ENCODE measurements around the gene HECW1.
"Not testable (repeated sequence)": the region's sequence is repeated elsewhere in the genome, so short reads cannot be mapped to it uniquely, and the experiment has no call there.

The HECW1 gene

DNA sequence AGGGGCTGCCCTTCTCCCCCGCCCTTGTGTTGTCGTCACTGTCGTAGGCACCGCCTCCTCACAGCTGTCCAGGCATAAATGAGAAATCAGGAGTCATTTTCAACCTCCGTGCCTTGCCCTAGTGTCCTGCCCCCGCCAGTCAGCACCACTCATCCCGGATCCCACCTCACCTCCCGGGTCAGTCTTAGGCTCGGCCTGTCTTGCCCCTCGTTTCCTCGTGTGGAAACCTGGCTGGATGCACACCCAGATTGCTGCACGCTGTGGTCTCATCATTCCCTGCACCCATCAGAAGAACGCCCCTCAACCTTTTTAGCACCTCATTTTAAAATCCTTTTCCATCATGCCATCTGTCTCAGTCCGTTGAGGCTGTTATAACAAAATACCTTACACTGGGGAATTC lies 213.1 kb downstream of the HECW1 start:
- no peaks in the 10 kb centered on the region for H3K4me1 Mint-ChIP-seq (ENCODE audit: low read depth)
- no peak overlapping the region for H3K4me3 Mint-ChIP-seq
- peaks cover 20% of the 10 kb centered on the region for H3K27me3 Mint-ChIP-seq

DNA sequence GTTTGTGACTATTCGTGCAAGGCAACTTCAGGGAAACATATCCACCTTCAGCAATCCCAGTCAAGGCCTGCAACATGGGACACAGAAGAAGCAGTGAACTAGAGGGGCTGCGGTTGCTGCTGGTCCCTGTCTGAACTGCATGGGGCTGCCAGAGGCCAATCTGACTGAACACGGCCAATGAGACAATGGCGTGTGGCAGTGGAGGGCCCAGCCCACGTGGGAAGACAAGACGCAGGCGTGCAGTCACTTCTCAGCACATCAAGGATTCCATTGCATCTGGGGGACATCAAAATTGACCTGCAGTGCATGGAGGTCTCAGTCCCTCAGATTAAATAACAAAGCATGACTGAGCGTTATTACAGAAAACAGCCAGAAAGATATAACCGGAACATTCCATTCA lies 215.9 kb downstream of the HECW1 start:
- Mint-ChIP-seq H3K4me3 (no peak overlapping the region), H3K9me3 (no peaks in the 10 kb centered on the region), H3K27me3 (peaks cover 12% of the 10 kb centered on the region), H3K36me3 (ENCODE audit: low read depth) (no peaks in the 10 kb centered on the region), H3K27ac (no peak overlapping the region), H3K4me1 (ENCODE audit: low read depth) (no peaks in the 10 kb centered on the region)
- no peak for DNase-seq

More for the DNA sequence above, 213.1 kb downstream of the HECW1 start:
- H3K27ac Mint-ChIP-seq, result no peak overlapping the region
- no peaks in the 10 kb centered on the region for H3K36me3 Mint-ChIP-seq (ENCODE audit: low read depth)
- H3K9me3 Mint-ChIP-seq, result no peaks in the 10 kb centered on the region
- no peak for DNase-seq

DNA sequence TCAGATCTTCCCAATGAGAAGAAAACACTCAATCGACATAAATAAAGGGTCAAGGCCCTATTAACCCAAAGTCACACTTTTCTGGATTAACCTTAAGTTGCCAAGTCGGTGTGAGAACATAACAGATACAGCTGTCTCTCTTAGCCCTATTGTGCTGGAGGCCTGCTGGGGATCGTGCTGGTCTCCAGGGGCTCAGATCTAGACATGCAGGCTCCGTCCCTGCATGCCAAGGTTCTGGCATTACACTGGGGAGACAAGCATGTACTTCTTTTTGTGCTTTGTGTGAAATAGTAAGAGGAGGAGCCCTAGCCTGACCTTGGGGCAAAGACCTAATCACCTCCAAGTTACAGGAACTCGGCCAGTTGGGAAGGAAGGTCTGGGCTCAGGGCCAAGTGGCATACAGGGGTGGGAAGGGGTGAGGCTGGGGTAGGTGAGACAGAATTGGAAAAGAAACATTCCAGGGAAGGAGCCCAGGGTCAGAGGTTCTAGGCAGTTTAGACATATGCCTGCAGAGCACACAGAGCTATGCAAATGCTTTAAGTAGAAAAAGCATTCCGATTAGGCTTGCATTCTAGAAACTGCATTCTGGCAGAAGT lies 216.4 kb downstream of the HECW1 start:
- Mint-ChIP-seq H3K9me3 (no peaks in the 10 kb centered on the region), H3K4me1 (ENCODE audit: low read depth) (no peaks in the 10 kb centered on the region), H3K27me3 (peaks cover 12% of the 10 kb centered on the region), H3K36me3 (ENCODE audit: low read depth) (no peaks in the 10 kb centered on the region), H3K27ac (no peak overlapping the region), H3K4me3 (no peak overlapping the region)
- no peak for DNase-seq

DNA sequence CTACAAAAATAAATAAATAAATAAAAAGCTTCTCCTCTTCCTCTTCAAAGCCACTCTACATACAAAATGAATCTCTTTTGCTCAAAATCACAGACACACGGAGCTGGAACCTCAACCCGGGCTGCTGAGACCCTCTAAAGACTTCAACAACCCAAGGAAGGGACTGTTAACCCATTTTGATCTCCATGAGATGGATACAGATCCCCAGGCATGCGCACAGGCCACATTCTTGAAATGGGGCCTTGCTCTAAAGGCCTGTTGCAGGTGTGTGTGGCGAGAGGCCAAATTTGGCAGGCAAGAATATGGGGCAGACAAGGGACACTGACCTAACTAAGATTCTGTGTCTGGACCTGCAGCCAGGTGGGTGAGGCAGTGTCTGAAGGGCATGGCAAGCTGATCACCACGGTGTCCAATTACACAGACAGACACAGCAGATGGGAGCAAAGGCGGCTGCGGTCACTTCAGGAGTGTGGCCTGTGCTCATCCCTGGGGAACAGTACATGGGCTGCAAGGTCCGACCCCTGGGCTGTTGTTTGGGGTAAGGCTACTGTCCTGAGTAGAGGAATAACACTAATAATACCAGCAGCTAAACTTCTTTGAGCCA lies 219.8 kb downstream of the HECW1 start:
- Mint-ChIP-seq H3K9me3 (no peaks in the 10 kb centered on the region), H3K36me3 (ENCODE audit: low read depth) (no peaks in the 10 kb centered on the region), H3K27me3 (peaks cover 3% of the 10 kb centered on the region), H3K4me1 (ENCODE audit: low read depth) (no peaks in the 10 kb centered on the region), H3K4me3 (no peak overlapping the region), H3K27ac (no peak overlapping the region)
- DNase-seq, result no peak

DNA sequence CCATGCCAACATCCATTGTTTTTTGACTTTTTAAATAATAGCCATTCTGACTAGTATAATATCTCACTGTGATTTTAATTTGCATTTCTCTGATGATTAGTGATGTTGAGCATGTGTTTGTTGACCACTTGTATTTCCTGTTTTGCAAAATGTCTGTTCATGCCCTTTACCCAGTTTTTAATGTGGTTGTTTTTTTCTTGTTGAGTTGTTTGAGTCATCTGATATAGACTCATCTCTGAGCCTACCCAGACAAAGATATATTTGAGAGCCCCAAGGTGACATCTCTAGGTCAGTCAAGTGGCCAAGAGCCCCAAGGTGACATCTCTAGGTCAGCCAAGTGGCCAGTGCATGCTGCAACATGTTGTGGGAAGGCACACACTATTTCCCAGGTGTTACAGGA lies 224.7 kb downstream of the HECW1 start:
- Mint-ChIP-seq H3K4me3 (no peak overlapping the region), H3K27me3 (peaks cover 10% of the 10 kb centered on the region), H3K9me3 (no peaks in the 10 kb centered on the region), H3K4me1 (ENCODE audit: low read depth) (no peaks in the 10 kb centered on the region), H3K36me3 (ENCODE audit: low read depth) (no peaks in the 10 kb centered on the region), H3K27ac (no peak overlapping the region)
- DNase-seq, result no peak

DNA sequence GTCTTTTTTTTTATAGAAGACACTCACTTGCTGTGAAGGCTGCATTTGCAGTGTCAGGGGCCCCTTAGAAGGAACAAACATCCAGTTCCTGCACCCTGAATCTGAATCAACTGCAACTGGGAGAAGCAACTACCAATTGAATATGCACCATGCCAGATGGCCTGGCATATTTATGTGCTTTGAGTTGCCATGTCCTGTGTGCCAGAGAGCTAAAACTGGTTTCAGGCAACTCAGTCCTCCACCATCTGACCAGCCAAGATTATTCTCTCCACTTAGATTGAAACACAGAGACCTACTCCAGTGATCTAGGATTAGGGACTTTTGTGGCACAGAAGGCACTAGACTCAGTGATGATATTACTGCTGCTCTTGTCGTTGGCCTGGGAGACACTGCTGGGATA lies 225.4 kb downstream of the HECW1 start:
- Mint-ChIP-seq H3K27ac (no peak overlapping the region), H3K9me3 (no peaks in the 10 kb centered on the region), H3K4me3 (no peak overlapping the region), H3K27me3 (peaks cover 10% of the 10 kb centered on the region), H3K4me1 (ENCODE audit: low read depth) (no peaks in the 10 kb centered on the region), H3K36me3 (ENCODE audit: low read depth) (no peaks in the 10 kb centered on the region)
- DNase-seq, result no peak

DNA sequence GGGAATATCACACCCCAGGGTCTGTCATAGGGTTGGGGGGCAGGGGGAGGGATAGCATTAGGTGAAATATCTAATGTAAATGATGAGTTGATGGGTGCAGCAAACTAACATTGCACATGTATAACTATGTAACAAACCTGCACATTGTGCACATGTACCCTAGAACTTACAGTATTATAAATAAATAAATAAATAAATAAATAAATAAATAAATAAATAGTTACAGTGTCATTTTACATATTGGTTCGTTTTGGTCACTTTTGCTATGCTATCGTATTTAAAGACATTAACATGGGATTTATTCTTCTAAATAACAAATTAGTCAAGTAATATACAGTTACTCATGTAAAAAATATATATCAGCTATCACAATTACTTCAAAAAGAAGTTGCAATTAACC lies 228.7 kb downstream of the HECW1 start:
- Mint-ChIP-seq H3K4me1 (ENCODE audit: low read depth) (no peaks in the 10 kb centered on the region), H3K27ac (no peak overlapping the region), H3K36me3 (ENCODE audit: low read depth) (no peaks in the 10 kb centered on the region), H3K27me3 (peaks cover 29% of the 10 kb centered on the region), H3K4me3 (no peak overlapping the region), H3K9me3 (no peaks in the 10 kb centered on the region)
- DNase-seq, result no peak

DNA sequence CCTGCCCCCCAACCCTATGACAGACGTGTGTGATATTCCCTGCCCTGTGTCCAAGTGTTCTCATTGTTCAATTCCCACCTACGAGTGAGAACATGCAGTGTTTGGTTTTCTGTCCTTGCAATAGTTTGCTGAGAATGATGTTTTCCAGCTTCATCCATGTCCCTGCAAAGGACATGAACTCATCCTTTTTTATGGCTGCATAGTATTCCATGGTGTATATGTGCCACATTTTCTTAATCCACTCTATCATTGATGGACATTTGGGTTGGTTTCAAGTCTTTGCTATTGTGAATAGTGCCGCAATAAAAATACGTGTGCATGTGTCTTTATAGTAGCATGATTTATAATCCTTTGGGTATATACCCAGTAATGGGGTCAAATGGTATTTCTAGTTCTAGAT lies 231.0 kb downstream of the HECW1 start:
- not testable (repeated sequence) for H3K4me1 Mint-ChIP-seq (ENCODE audit: low read depth); H3K9me3 Mint-ChIP-seq; H3K4me3 Mint-ChIP-seq; H3K36me3 Mint-ChIP-seq (ENCODE audit: low read depth); DNase-seq; H3K27ac Mint-ChIP-seq
- peaks cover 44% of the 10 kb centered on the region for H3K27me3 Mint-ChIP-seq

DNA sequence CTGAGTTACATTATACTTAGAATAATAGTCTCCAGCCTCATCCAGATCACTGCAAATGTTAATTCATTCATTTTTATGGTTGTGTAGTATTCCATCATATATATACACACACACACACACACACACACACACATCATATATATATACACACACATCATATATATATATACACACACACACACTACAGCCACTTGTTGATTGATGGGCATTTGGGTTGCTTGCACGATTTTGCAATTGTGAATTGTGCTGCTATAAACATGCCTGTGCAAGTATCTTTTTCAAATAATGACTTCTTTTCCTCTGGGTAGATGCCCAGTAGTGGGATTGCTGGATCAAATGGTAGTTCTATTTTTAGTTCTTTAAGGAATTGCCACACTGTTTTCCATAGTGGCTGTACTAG lies 233.2 kb downstream of the HECW1 start:
- not testable (repeated sequence) for H3K36me3 Mint-ChIP-seq (ENCODE audit: low read depth); H3K9me3 Mint-ChIP-seq; H3K4me3 Mint-ChIP-seq; DNase-seq; H3K4me1 Mint-ChIP-seq (ENCODE audit: low read depth); H3K27ac Mint-ChIP-seq
- peaks cover 56% of the 10 kb centered on the region for H3K27me3 Mint-ChIP-seq

DNA sequence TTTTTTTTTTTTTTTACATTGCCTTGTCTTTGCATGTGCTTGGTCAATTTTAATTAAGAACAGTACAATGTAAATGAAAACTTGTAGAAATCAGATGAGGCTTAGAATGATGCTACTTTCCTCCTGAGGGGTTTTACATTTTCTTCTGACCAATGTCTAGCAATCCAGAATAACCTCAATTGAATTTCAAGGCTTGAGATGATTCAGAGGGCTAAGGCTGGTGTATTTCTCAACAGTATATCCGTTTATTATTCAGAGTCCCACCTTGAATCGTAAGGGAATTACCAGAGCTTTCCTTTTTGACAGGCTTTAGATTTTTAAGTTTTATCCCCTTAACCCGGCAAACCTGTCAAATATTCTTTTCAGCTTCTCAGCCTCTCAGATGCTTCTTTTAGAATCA lies 239.2 kb downstream of the HECW1 start:
- peaks cover 12% of the 10 kb centered on the region for H3K9me3 Mint-ChIP-seq
- H3K4me3 Mint-ChIP-seq, result no peak overlapping the region
- no peak for DNase-seq
- H3K27ac Mint-ChIP-seq, result no peak overlapping the region
- H3K36me3 Mint-ChIP-seq (ENCODE audit: low read depth), result no peaks in the 10 kb centered on the region
- no peaks in the 10 kb centered on the region for H3K4me1 Mint-ChIP-seq (ENCODE audit: low read depth)
- H3K27me3 Mint-ChIP-seq, result peaks cover 78% of the 10 kb centered on the region

DNA sequence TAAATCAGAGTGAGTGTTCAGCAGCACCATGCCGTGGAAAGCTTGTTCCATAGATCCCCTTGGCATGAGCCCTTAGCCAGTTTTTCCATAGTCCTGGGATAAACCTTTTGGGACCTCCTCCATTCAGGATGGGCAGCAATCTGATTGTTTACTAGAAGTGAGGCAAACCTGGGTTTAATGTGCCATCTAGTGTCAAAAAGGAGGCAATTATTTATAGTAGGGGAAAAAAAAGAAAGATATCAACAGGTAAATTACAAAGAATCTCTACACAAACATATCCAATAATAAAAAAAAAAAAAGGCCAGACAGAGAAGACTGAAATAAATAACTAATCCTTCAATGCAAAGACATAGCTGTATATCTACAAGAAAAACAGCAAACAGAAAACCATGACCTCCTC lies 241.5 kb downstream of the HECW1 start:
- no peaks in the 10 kb centered on the region for H3K36me3 Mint-ChIP-seq (ENCODE audit: low read depth)
- H3K4me3 Mint-ChIP-seq, result no peak overlapping the region
- H3K9me3 Mint-ChIP-seq, result peaks cover 12% of the 10 kb centered on the region
- DNase-seq, result no peak
- H3K4me1 Mint-ChIP-seq (ENCODE audit: low read depth), result peaks cover 2% of the 10 kb centered on the region
- no peak overlapping the region for H3K27ac Mint-ChIP-seq
- H3K27me3 Mint-ChIP-seq, result peaks cover 60% of the 10 kb centered on the region

DNA sequence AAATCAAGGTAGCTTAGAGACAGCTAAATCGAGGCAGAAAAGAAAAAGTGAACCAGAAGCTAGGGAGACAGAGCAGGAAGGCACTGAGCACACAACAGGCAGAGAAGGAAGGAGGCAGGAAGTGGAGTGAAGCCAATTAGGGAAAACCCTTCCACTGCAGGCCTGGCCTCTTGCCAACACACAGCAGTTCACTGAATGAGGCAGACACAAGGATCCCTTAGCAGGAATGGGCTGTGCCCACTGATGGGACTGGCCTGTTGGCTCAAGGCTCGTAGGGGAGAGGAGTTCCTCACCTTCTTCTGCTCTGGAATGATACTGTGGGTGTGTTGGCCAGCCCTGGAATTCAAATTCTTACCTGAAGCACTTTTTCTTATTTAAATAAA lies 250.2 kb downstream of the HECW1 start:
- Mint-ChIP-seq H3K27ac (no peak overlapping the region), H3K4me3 (no peak overlapping the region), H3K9me3 (no peaks in the 10 kb centered on the region), H3K4me1 (ENCODE audit: low read depth) (peaks cover 2% of the 10 kb centered on the region), H3K36me3 (ENCODE audit: low read depth) (no peaks in the 10 kb centered on the region), H3K27me3 (peaks cover 2% of the 10 kb centered on the region)
- no peak for DNase-seq

DNA sequence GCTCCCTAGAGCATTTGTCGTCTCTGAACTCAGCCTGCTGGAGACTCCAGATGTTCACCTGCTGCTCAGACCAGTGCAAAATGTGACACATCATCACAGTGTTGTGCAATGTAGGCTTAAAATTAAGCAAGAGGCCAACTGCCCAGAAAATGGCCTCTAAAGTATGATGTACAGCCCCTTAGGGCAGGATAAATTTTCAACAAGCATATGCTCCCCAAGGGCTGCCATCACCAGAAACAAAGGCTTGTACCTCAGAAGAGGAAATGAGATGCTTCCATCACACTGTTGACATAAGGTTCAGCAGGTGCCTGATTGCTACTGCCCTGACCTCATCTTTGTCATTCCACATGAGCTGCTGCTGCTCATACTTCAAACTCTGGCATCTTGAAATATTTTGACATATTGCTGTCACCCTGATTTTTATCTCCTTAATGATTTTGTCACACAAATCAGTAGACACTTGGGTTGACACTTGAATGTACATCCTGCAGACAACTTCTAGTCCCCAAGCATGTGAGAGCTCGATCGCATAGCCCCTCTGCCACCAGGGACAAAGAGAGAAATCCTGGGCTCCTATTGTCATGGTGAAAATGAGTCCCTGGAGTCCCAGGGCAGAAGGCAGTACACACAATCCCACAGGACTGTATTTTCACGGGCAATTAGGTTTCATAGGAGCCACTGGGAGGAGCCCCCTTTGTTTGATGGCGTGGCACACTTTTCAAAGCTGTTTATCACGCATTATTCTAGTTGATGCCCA lies 250.8 kb downstream of the HECW1 start:
- DNase-seq, result no peak
- Mint-ChIP-seq H3K27me3 (peaks cover 2% of the 10 kb centered on the region), H3K36me3 (ENCODE audit: low read depth) (no peaks in the 10 kb centered on the region), H3K9me3 (no peaks in the 10 kb centered on the region), H3K4me1 (ENCODE audit: low read depth) (peaks cover under 1% of the 10 kb centered on the region), H3K27ac (no peak overlapping the region), H3K4me3 (no peak overlapping the region)

DNA sequence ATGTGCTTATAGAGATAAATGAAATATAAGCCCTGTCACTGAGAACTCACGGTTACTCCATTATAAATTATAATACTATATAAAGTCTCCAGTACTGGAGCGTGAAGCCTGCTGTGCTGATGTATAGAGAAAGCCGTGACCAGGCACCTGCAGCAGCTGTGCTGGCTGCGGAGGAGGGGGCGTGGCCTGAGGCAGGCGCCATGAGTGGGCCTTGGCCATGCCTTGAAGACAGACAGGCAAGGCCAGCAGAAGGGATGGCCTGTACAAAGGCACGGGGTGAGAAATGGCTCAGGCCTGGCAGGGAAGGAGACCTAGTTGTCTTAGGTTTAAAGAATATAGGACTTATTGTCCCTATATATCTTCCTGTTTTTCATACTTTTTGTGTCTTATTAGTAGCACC lies 251.9 kb downstream of the HECW1 start:
- Mint-ChIP-seq H3K27me3 (peaks cover 2% of the 10 kb centered on the region), H3K9me3 (no peaks in the 10 kb centered on the region), H3K27ac (no peak overlapping the region), H3K36me3 (ENCODE audit: low read depth) (no peaks in the 10 kb centered on the region), H3K4me1 (ENCODE audit: low read depth) (no peaks in the 10 kb centered on the region), H3K4me3 (no peak overlapping the region)
- DNase-seq, result no peak

DNA sequence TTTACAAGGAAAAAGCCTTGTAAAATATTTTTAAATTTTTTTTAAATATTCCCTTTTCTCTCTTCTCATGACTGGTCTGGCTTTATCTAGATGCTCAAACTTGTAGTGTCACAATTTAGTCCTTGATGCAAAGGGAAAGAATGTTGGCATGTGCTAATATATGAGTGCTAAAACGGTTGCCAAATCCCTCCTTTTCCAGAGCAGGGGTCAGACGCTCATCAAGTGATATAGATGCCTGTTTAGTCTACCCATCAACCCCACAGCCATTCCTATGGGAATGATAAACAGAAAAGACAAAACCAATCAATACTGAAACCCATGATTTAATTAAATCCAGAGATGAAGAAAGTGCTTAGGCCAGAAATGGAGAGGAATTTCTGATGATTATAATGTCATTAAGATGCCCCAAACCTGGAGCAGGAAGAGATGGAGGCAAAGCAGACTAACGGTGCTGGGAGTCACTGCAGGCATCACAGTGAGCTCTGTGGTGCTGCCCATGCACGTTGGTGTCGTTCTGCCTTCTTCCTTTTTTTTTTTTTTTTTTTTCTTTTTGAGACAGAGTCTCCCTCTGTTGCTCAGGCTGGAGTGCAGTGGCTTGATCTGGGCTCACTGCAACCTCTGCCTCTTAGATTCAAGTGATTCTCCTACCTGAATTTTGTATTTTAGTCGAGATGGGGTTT lies 260.4 kb downstream of the HECW1 start:
- no peaks in the 10 kb centered on the region for H3K4me1 Mint-ChIP-seq (ENCODE audit: low read depth)
- no peak for DNase-seq
- no peak overlapping the region for H3K4me3 Mint-ChIP-seq
- H3K36me3 Mint-ChIP-seq (ENCODE audit: low read depth), result no peaks in the 10 kb centered on the region
- H3K27me3 Mint-ChIP-seq, result peaks cover 15% of the 10 kb centered on the region
- H3K27ac Mint-ChIP-seq, result no peak overlapping the region
- H3K9me3 Mint-ChIP-seq, result no peaks in the 10 kb centered on the region
